ENCODE measurements around the gene SNRPA.

Gene SNRPA

GRCh38 chr19:40750874-40751537, at the start of gene SNRPA:
TSS of gene SNRPA (plus strand) at chr19:40751203. CDS start at chr19:40751409, 206 bp downstream.
- peak; percentile 93 for DNase-seq (ENCODE audit: low read depth)

GRCh38 chr19:40701758-40702157, 49.2 kb upstream of the SNRPA start:
- DNase-seq (ENCODE audit: low read depth): no peak

- DNase-seq (ENCODE audit: low read depth): no peak
Measured at GRCh38 chr19:40702337-40703012, 48.5 kb upstream of the SNRPA start.

GRCh38 chr19:40703029-40703755, 47.8 kb upstream of the SNRPA start:
- no peak for DNase-seq (ENCODE audit: low read depth)

- no peak for DNase-seq (ENCODE audit: low read depth)
Measured at GRCh38 chr19:40704491-40705361, 46.3 kb upstream of the SNRPA start.

- no peak for DNase-seq (ENCODE audit: low read depth)
Measured at GRCh38 chr19:40705362-40705651, 45.7 kb upstream of the SNRPA start.

- DNase-seq (ENCODE audit: low read depth): no peak
Measured at GRCh38 chr19:40705950-40706619, 44.9 kb upstream of the SNRPA start.

- DNase-seq (ENCODE audit: low read depth): no peak
Measured at GRCh38 chr19:40707615-40708014, 43.4 kb upstream of the SNRPA start.

- no peak for DNase-seq (ENCODE audit: low read depth)
Measured at GRCh38 chr19:40709817-40710216, 41.2 kb upstream of the SNRPA start.

GRCh38 chr19:40713939-40714338, 37.1 kb upstream of the SNRPA start:
- DNase-seq (ENCODE audit: low read depth): no peak

GRCh38 chr19:40714441-40715299, 36.3 kb upstream of the SNRPA start:
- peak; percentile 94 for DNase-seq (ENCODE audit: low read depth)

GRCh38 chr19:40716031-40716481, 34.9 kb upstream of the SNRPA start:
- DNase-seq (ENCODE audit: low read depth): peak; percentile 61

GRCh38 chr19:40716482-40717324, 34.3 kb upstream of the SNRPA start, which contains the start of the genes COQ8B and ITPKC:
TSS of gene COQ8B (minus strand) at chr19:40716886. CDS start at chr19:40714632, 2,254 bp downstream.
TSS of gene ITPKC (plus strand) at chr19:40717112. CDS start at chr19:40717136, 24 bp downstream.
- DNase-seq (ENCODE audit: low read depth): peak; percentile 100

- no peak for DNase-seq (ENCODE audit: low read depth)
Measured at GRCh38 chr19:40717325-40717879, 33.6 kb upstream of the SNRPA start.

GRCh38 chr19:40717880-40718773, 32.9 kb upstream of the SNRPA start:
- no peak for DNase-seq (ENCODE audit: low read depth)

- no peak for DNase-seq (ENCODE audit: low read depth)
Measured at GRCh38 chr19:40718774-40719391, 32.1 kb upstream of the SNRPA start.

- DNase-seq (ENCODE audit: low read depth): no peak
Measured at GRCh38 chr19:40719414-40719894, 31.5 kb upstream of the SNRPA start.

- DNase-seq (ENCODE audit: low read depth): no peak
Measured at GRCh38 chr19:40721140-40721486, 29.9 kb upstream of the SNRPA start.

All from T-helper 22 cell (primary cell).